ENCODE data around the gene LEPROT. TPM values are rescaled to one million over a fixed set of nuclear protein-coding genes. Genes with fewer than 3 reads are reported as not detected.

The LEPROT gene
- total and polyA plus RNA-seq, 4 donors: 23.6 to 43.4 (median 36.3) TPM

DNA sequence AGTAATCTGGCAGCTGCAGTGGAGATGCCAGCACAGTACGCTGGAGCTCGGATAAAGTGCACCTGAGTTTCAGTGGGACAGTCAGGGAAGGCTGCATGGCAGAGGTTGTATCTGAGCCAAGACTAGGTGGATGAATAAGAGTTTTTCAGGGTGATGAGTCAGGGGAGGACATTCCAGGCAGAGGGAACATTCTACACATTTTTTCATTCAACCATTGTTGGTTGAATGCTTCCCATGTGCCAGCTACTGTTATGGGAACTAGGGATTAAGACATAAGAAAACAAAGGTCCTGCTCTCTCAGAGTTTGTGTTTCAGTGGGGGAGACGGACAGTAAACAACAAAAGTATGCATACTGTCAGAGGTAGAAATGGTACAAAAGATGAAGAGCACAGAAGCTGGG is 5.2 kb downstream of the LEPROT start:
- H3K27ac ChIP-seq (ENCODE audit: low read depth in 1 of 2, low read length in 2 of 2): no peak overlapping the region
- DNase-seq (ENCODE audit: low spot score): no peak
- H3K9me3 ChIP-seq (ENCODE audit: control insufficient read depth in 4 of 4, low read length in 3 of 4): no peaks in the 10 kb centered on the region
- 95% methylated on average over 3 of the region's 3 CpGs for WGBS
- TF ChIP-seq REST (IDR thresholded peaks at IDR 0.05) (no peak), FOXA2 (IDR thresholded peaks at IDR 0.05) (no peak), YY1 (IDR thresholded peaks at IDR 0.05) (no peak), RXRA (IDR thresholded peaks at IDR 0.05) (no peak), EGR1 (IDR thresholded peaks at IDR 0.05; ENCODE audit: low read depth in 2 of 2) (no peak), ATF3 (IDR thresholded peaks at IDR 0.05) (no peak), ZBTB33 (IDR thresholded peaks at IDR 0.05) (no peak), SP1 (IDR thresholded peaks at IDR 0.05) (no peak), TAF1 (conservative IDR thresholded peaks at IDR 0.05) (no peak), GABPA (IDR thresholded peaks at IDR 0.05 in 1 of 2, conservative IDR thresholded peaks at IDR 0.05 in 1 of 2) (no peak), NR2F2 (IDR thresholded peaks at IDR 0.05) (no peak), JUND (IDR thresholded peaks at IDR 0.05) (no peak), HNF4G (IDR thresholded peaks at IDR 0.05) (no peak), RAD21 (IDR thresholded peaks at IDR 0.05) (no peak), HNF4A (conservative IDR thresholded peaks at IDR 0.05) (no peak), FOXA1 (IDR thresholded peaks at IDR 0.05) (no peak)
- TF ChIP-seq, protein P1, sequence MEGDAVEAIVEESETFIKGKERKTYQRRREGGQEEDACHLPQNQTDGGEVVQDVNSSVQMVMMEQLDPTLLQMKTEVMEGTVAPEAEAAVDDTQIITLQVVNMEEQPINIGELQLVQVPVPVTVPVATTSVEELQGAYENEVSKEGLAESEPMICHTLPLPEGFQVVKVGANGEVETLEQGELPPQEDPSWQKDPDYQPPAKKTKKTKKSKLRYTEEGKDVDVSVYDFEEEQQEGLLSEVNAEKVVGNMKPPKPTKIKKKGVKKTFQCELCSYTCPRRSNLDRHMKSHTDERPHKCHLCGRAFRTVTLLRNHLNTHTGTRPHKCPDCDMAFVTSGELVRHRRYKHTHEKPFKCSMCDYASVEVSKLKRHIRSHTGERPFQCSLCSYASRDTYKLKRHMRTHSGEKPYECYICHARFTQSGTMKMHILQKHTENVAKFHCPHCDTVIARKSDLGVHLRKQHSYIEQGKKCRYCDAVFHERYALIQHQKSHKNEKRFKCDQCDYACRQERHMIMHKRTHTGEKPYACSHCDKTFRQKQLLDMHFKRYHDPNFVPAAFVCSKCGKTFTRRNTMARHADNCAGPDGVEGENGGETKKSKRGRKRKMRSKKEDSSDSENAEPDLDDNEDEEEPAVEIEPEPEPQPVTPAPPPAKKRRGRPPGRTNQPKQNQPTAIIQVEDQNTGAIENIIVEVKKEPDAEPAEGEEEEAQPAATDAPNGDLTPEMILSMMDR (IDR thresholded peaks at IDR 0.05; ENCODE audit: low read depth, low read length, missing input control): no peak
- TF ChIP-seq, protein P2, sequence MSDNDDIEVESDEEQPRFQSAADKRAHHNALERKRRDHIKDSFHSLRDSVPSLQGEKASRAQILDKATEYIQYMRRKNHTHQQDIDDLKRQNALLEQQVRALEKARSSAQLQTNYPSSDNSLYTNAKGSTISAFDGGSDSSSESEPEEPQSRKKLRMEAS (IDR thresholded peaks at IDR 0.05): no peak
- no peak overlapping the region for H3K9ac ChIP-seq (ENCODE audit: low read depth in 1 of 2, low read length in 2 of 2)
- no peaks in the 10 kb centered on the region for H3K27me3 ChIP-seq (ENCODE audit: control insufficient read depth in 4 of 4, insufficient read depth in 4 of 4, low read length in 3 of 4)
- H3K36me3 ChIP-seq (ENCODE audit: control insufficient read depth in 4 of 4, insufficient read depth in 3 of 4, low read depth in 1 of 4, low read length in 3 of 4): peaks cover 2 to 24% (median 19%) of the 10 kb centered on the region in 4 donors
- peaks cover 0 to 14% (median 9%) of the 10 kb centered on the region in 4 donors for H3K4me1 ChIP-seq (ENCODE audit: control insufficient read depth in 4 of 4, insufficient read depth in 4 of 4, low read length in 3 of 4)
- H3K4me3 ChIP-seq (ENCODE audit: low read depth in 1 of 3, low read length in 3 of 3): no peak overlapping the region

All from liver (tissue), 9 donors.